T-helper 2 cell treated with Interferon-gamma antibody and Interleukin-4, amounts not matched to agents 5 μg/mL and 100 μg/mL, for 36 hours (primary cell): ENCODE measurements around the gene PPP2R1A.
A peak's percentile ranks its signal among the peaks of the same experiment; 100 is the strongest.
"Not testable (repeated sequence)": the region's sequence is repeated elsewhere in the genome, so short reads cannot be mapped to it uniquely, and the experiment has no call there.

Source experiments
- DNase-seq: peaks from one replicate; pipeline ENCODE4 v3.0.0; 2021; ENCODE audit warnings: low spot score
- H3K27ac Mint-ChIP-seq: one replicate; pipeline ENCODE4 v1.8.0; 2021; ENCODE audit warnings: mild to moderate bottlenecking, mixed read lengths
- H3K27me3 Mint-ChIP-seq: one replicate; pipeline ENCODE4 v1.8.0; 2021; ENCODE audit warnings: low read depth, mixed read lengths
- H3K36me3 Mint-ChIP-seq: one replicate; pipeline ENCODE4 v1.8.0; 2021; ENCODE audit warnings: low read depth, mixed read lengths
- H3K4me1 Mint-ChIP-seq: one replicate; pipeline ENCODE4 v1.8.0; 2021; ENCODE audit warnings: low read depth, mixed read lengths
- H3K4me3 Mint-ChIP-seq: one replicate; pipeline ENCODE4 v1.8.0; 2022; ENCODE audit warnings: mild to moderate bottlenecking, moderate library complexity, mixed read lengths
- H3K9me3 Mint-ChIP-seq: one replicate; pipeline ENCODE4 v1.8.0; 2021; ENCODE audit warnings: mixed read lengths

PPP2R1A gene

GRCh38 chr19:52190487-52191293 is 838 bp downstream of the PPP2R1A start:
- Mint-ChIP-seq H3K36me3 (peaks cover 32% of the 10 kb centered on the region), H3K4me3 (peak overlapping the region; percentile 96), H3K27me3 (no peaks in the 10 kb centered on the region), H3K27ac (peak overlapping the region; percentile 100), H3K4me1 (peaks cover 30% of the 10 kb centered on the region), H3K9me3 (no peaks in the 10 kb centered on the region)
- DNase-seq = no peak

GRCh38 chr19:52191389-52191788 is 1.5 kb downstream of the PPP2R1A start:
- no peak for DNase-seq
- Mint-ChIP-seq H3K4me3 (peak overlapping the region; percentile 96), H3K27ac (peak overlapping the region; percentile 100), H3K9me3 (no peaks in the 10 kb centered on the region), H3K36me3 (peaks cover 37% of the 10 kb centered on the region), H3K27me3 (no peaks in the 10 kb centered on the region), H3K4me1 (peaks cover 30% of the 10 kb centered on the region)

GRCh38 chr19:52191951-52192350 is 2.1 kb downstream of the PPP2R1A start:
- no peaks in the 10 kb centered on the region for H3K9me3 Mint-ChIP-seq
- peak overlapping the region; percentile 100 for H3K27ac Mint-ChIP-seq
- H3K27me3 Mint-ChIP-seq = no peaks in the 10 kb centered on the region
- peak overlapping the region; percentile 96 for H3K4me3 Mint-ChIP-seq
- peaks cover 30% of the 10 kb centered on the region for H3K4me1 Mint-ChIP-seq
- H3K36me3 Mint-ChIP-seq = peaks cover 42% of the 10 kb centered on the region
- no peak for DNase-seq

DNA sequence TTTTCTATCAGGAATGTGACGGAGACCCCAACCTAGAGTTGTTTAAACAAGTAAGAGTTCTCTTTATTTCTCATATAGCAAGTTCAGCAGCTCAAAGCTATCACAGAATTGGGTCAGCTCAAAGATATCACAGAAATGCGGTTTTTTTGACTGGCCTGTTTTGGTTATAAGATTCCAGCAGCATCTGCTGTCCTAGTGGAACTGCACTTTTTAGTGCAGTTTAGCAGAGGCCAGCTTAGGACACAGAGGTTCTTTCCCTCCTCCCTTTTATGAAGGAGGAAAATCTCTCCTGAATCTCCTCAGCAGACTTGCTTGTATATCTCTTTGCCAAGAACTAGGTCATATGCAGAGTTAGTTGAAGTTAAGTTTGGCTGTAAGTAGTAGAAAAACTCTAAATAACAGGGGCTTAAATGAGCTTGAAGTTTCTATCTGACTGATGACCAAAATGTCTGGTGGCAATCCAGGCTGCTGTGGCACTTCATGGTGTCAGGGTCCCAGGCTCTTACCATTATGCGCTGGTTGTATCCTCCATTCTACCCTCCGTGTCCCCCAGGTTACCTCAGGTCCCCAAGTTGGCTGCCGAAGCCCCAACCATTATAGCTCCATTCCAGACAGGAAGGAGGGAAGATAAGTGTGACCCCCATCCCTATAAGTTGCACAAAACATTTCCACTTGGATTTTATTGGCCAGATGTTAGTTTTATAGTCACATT is 6.6 kb downstream of the PPP2R1A start:
- Mint-ChIP-seq H3K4me3 (no peak overlapping the region), H3K36me3 (peaks cover 59% of the 10 kb centered on the region), H3K4me1 (peaks cover 17% of the 10 kb centered on the region), H3K27me3 (no peaks in the 10 kb centered on the region), H3K9me3 (no peaks in the 10 kb centered on the region), H3K27ac (no peak overlapping the region)
- no peak for DNase-seq

DNA sequence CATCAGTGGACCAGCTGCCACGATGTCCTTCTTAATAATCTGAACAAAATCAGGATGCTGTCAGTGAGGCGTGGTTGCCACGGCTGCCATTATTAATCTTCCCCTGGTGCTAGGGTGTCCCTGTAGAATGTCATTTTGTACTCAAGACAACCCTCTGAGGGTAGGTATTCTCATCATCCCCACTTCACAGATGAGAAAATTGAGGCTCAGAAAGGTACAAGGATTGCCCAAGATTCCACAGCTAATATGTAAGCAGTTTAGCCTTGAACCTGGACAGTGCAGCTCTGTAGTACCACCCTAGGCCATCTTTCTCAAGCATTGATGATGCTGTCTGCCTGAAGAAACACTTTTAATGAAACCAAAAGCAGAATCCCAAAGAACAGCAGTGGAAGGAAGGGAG is 8.1 kb downstream of the PPP2R1A start:
- Mint-ChIP-seq H3K27me3 (no peaks in the 10 kb centered on the region), H3K27ac (no peak overlapping the region), H3K9me3 (no peaks in the 10 kb centered on the region), H3K36me3 (peaks cover 59% of the 10 kb centered on the region), H3K4me1 (peaks cover 6% of the 10 kb centered on the region), H3K4me3 (no peak overlapping the region)
- DNase-seq = no peak

- Mint-ChIP-seq H3K4me3 (no peak overlapping the region), H3K36me3 (peaks cover 62% of the 10 kb centered on the region), H3K4me1 (peaks cover 5% of the 10 kb centered on the region), H3K27ac (no peak overlapping the region), H3K27me3 (no peaks in the 10 kb centered on the region), H3K9me3 (no peaks in the 10 kb centered on the region)
- DNase-seq = no peak
Observed at GRCh38 chr19:52198678-52199077, 8.8 kb downstream of the PPP2R1A start.

DNA sequence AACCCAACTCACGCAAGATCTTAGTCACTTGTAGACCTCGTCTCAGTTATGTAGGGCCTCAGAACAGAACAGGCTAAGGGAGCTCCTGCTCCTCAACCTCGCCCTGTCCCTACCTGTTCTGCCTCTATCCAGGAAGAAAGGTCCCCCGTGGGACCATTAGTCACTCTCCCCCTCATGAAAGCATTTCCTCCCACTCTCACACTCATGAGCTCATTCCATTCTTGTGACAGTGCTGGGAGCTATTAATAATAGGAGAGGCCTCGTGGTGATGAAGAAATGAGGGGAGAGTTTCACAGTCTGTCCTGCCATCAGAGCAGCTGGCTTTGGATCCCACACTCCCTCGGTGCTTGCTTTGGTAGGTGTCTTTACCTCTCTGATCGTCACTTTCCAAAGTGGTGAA is 10.2 kb downstream of the PPP2R1A start:
- no peak for DNase-seq
- H3K27me3 Mint-ChIP-seq = no peaks in the 10 kb centered on the region
- no peak overlapping the region for H3K27ac Mint-ChIP-seq
- no peaks in the 10 kb centered on the region for H3K4me1 Mint-ChIP-seq
- H3K9me3 Mint-ChIP-seq = no peaks in the 10 kb centered on the region
- peaks cover 62% of the 10 kb centered on the region for H3K36me3 Mint-ChIP-seq
- no peak overlapping the region for H3K4me3 Mint-ChIP-seq

DNA sequence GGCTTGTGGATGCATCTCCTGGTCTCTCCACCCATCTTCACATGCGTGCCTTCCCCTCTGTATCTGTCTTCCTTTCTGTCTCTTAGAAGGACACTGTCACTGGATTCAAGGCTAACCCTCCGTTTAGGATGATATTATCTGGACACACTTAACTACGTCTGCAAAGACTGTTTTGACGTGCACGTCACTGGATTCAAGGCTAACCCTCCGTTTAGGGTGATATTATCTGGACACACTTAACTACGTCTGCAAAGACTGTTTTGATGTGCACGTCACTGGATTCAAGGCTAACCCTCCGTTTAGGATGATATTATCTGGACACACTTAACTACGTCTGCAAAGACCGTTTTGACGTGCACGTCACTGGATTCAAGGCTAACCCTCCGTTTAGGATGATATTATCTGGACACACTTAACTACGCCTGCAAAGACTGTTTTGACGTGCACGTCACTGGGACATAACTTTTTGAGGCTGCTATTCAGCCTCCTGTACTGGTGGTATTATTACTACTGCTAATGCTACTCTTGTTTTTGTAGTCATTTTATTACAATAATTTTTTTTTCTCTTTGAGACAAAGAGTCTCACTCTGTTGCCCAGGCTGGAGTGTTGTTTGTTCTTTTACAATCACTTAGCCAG is 11.0 kb downstream of the PPP2R1A start:
- not testable (repeated sequence) for H3K9me3 Mint-ChIP-seq, DNase-seq, H3K4me3 Mint-ChIP-seq, H3K27me3 Mint-ChIP-seq, H3K27ac Mint-ChIP-seq, H3K4me1 Mint-ChIP-seq
- H3K36me3 Mint-ChIP-seq = peaks cover 66% of the 10 kb centered on the region

DNA sequence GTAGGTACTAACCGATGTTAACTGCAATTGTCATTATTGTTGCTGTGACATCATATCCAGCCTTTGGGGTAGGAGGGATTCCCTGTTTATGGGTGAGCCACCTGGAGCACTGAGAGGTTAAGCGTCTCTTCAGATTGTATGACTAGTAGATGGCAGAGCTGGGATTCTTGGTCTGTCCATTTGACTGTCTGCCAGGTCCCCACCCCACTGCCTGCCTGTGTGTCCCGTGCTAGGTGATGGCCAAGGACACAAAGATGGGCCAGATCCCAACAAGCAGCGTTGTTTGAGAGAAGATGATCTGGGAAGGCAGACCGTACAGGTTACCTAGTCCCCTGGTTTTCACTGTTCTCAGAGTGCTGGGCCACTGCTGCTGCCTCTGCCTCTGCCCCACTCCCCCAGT is 16.6 kb downstream of the PPP2R1A start:
- H3K4me1 Mint-ChIP-seq = no peaks in the 10 kb centered on the region
- peaks cover 80% of the 10 kb centered on the region for H3K36me3 Mint-ChIP-seq

GRCh38 chr19:52211203-52211602 is 21.4 kb downstream of the PPP2R1A start:
- H3K4me1 Mint-ChIP-seq = no peaks in the 10 kb centered on the region
- H3K9me3 Mint-ChIP-seq = no peaks in the 10 kb centered on the region
- H3K36me3 Mint-ChIP-seq = peaks cover 79% of the 10 kb centered on the region
- no peak for DNase-seq
- no peaks in the 10 kb centered on the region for H3K27me3 Mint-ChIP-seq
- no peak overlapping the region for H3K4me3 Mint-ChIP-seq
- no peak overlapping the region for H3K27ac Mint-ChIP-seq

More for the DNA sequence above, 16.6 kb downstream of the PPP2R1A start:
- H3K4me3 Mint-ChIP-seq = no peak overlapping the region
- no peaks in the 10 kb centered on the region for H3K27me3 Mint-ChIP-seq
- DNase-seq = no peak
- H3K9me3 Mint-ChIP-seq = no peaks in the 10 kb centered on the region
- H3K27ac Mint-ChIP-seq = no peak overlapping the region

GRCh38 chr19:52211926-52212571 is 22.2 kb downstream of the PPP2R1A start:
- DNase-seq = no peak
- no peak overlapping the region for H3K27ac Mint-ChIP-seq
- no peaks in the 10 kb centered on the region for H3K27me3 Mint-ChIP-seq
- H3K4me1 Mint-ChIP-seq = no peaks in the 10 kb centered on the region
- peaks cover 76% of the 10 kb centered on the region for H3K36me3 Mint-ChIP-seq
- H3K9me3 Mint-ChIP-seq = no peaks in the 10 kb centered on the region
- no peak overlapping the region for H3K4me3 Mint-ChIP-seq

DNA sequence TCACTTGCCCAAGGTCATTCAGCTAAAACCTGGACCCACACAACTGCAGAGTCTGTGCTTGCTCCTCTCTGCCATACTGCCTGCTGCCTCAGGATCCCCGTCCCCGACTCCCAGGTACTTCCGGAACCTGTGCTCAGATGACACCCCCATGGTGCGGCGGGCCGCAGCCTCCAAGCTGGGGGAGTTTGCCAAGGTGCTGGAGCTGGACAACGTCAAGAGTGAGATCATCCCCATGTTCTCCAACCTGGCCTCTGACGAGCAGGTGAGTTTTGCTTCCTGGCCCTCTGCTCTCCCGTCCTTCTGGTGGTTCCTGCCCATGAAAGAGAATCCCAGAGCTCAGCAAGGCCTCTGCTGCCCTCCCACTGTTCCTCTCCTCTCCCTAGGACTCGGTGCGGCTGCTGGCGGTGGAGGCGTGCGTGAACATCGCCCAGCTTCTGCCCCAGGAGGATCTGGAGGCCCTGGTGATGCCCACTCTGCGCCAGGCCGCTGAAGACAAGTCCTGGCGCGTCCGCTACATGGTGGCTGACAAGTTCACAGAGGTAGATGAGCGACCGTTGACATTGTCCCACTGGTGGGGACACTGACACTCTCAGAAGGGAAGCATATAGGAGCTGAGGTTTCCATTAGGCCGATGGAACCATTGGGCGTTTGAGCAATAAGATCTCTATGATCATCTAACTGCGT is 22.9 kb downstream of the PPP2R1A start:
- no peak for DNase-seq
- H3K36me3 Mint-ChIP-seq = peaks cover 77% of the 10 kb centered on the region
- no peaks in the 10 kb centered on the region for H3K9me3 Mint-ChIP-seq
- no peaks in the 10 kb centered on the region for H3K4me1 Mint-ChIP-seq
- H3K27me3 Mint-ChIP-seq = no peaks in the 10 kb centered on the region
- no peak overlapping the region for H3K27ac Mint-ChIP-seq
- H3K4me3 Mint-ChIP-seq = no peak overlapping the region

GRCh38 chr19:52214241-52214640 is 24.4 kb downstream of the PPP2R1A start:
- no peaks in the 10 kb centered on the region for H3K4me1 Mint-ChIP-seq
- no peak for DNase-seq
- no peaks in the 10 kb centered on the region for H3K9me3 Mint-ChIP-seq
- H3K27ac Mint-ChIP-seq = no peak overlapping the region
- no peaks in the 10 kb centered on the region for H3K27me3 Mint-ChIP-seq
- H3K4me3 Mint-ChIP-seq = no peak overlapping the region
- peaks cover 79% of the 10 kb centered on the region for H3K36me3 Mint-ChIP-seq
